Gastrocnemius medialis (tissue), 4 donors: ENCODE results near the gene SLC6A8. TPM values are rescaled to one million over a fixed set of nuclear protein-coding genes. Genes with fewer than 3 reads are reported as not detected.
A peak's percentile ranks its signal among the peaks of the same experiment; 100 is the strongest.
"Not testable (repeated sequence)": the region's sequence is repeated elsewhere in the genome, so short reads cannot be mapped to it uniquely, and the experiment has no call there.

Source experiments
- ATAC-seq, 2 donors: fragments of 150-250 bp; one replicate each; pipeline ENCODE4 v1.9.1; 2016
- DNase-seq, 2 donors: peaks; one replicate each; pipeline ENCODE4 v3.0.0-alpha.2; 2019
- H3K27ac ChIP-seq, 4 donors: fragments of 200-600 bp; sonication (generic); 1 replicate in 1 of 4; 2 replicates in 3 of 4; pipeline ENCODE4 v1.5.1; 2016 to 2018; ENCODE audit warnings: mild to moderate bottlenecking in 2 of 4, moderate library complexity in 1 of 4
- H3K27me3 ChIP-seq, 3 donors: fragments of 200-600 bp; sonication (generic) in 2 of 3; 1 replicate in 1 of 3; 2 replicates in 2 of 3; pipeline versions ENCODE4 v1.5.1 to v1.6.0; 2016 to 2019; ENCODE audit warnings: mild to moderate bottlenecking in 1 of 3, moderate library complexity in 1 of 3
- H3K36me3 ChIP-seq, 2 donors: fragments of 200-600 bp; sonication (generic) in 1 of 2; one replicate each; pipeline ENCODE4 v1.5.1; 2017 to 2018
- H3K4me1 ChIP-seq, 2 donors: fragments of 200-600 bp; sonication (generic) in 1 of 2; one replicate each; pipeline ENCODE4 v1.5.1; 2016 to 2017; ENCODE audit warnings: mild to moderate bottlenecking in 2 of 2
- H3K4me3 ChIP-seq, 4 donors: fragments of 200-600 bp; sonication (generic) in 3 of 4; 1 replicate in 1 of 4; 2 replicates in 3 of 4; pipeline ENCODE4 v1.5.1; 2016 to 2019; ENCODE audit warnings: mild to moderate bottlenecking in 2 of 4
- H3K9me3 ChIP-seq, 3 donors: fragments of 200-600 bp; sonication (generic) in 2 of 3; 1 replicate in 1 of 3; 2 replicates in 2 of 3; pipeline ENCODE4 v1.5.1; 2016 to 2019
- POLR2A ChIP-seq, 2 donors: fragments of 450-650 bp; IDR thresholded peaks; one replicate each; pipeline ENCODE4 v1.6.1; 2017; ENCODE audit warnings: antibody characterized with exemption in 2 of 2, mild to moderate bottlenecking in 2 of 2, moderate library complexity in 2 of 2
- in situ Hi-C, 4 donors: fragments of 200-750 bp; cut with MboI; loops; one replicate each; pipeline versions ENCODE4 v1.15.0 to v1.8.0; 2017; ENCODE audit warnings: low sequenced_read_pairs in 4 of 4
- intact Hi-C: fragments of 100-400 bp; cut with DNase I; formaldehyde crosslinking; loops from one replicate; pipeline ENCODE4 v1.15.1; 2023; ENCODE audit warnings: low total_unique reads
- total RNA-seq, 4 donors: library from RNA; depleted of rRNA; stranded (reverse); fragments of >200 nt; gene quantifications; one replicate each; pipeline versions ENCODE4 v1.1.0 to v1.2.3, GENCODE V29; 2016
- TF ChIP-seq, protein P1 (sequence below), 5 experiments: fragments of 450-650 bp in 3 of 5; fragments of 200-600 bp in 2 of 5; sonication (generic) in 2 of 5; IDR thresholded peaks in 4 of 5; conservative IDR thresholded peaks in 1 of 5; 1 replicate in 4 of 5; 2 replicates in 1 of 5; pipeline ENCODE4 v1.5.1; 2016 to 2019; ENCODE audit warnings: antibody characterized with exemption in 5 of 5, mild to moderate bottlenecking in 3 of 5, moderate library complexity in 3 of 5

Gene SLC6A8
- total RNA-seq, 4 donors from 2014 or later = 40.1 to 78.1 (median 45.0) TPM

DNA sequence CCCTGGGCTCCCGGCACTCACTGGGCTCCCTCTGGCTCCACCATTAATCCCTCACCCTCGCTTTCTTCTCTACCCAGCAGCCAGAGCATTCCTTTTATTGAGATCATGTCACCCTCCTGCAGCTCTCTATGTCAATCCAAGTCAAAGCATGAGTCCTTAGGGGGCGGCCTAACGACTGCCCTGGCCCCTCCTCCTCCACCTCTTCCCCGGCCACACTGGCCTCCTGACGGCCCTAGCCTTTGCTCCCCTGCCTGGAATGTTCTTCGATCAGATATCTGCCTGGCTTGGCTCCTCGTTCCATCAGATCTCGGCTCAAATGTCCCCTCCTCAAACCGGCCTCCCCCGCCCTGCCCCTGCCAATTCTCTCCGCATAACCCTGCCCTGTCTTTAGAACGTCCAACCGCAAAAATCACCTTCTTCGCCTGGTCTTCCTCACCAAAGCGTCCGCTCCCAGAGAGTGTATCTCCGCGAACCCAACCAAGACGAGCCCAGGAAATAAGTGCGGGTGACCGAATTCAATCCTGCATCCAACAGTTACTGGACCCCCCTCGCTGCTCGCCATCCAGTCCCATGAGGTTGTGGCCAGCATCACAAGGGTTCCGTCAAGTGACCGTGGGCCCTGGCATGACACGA lies 13.4 kb upstream of the SLC6A8 start:
- intact Hi-C loops (no loop called here), in situ Hi-C loops (loop anchor here in 1 of 4 donors (25.0 kb wide), 1 partner anchor 712 kb away; no protein-coding TSS in a partner anchor)
- Histone ChIP-seq H3K9me3 (no peaks in the 10 kb centered on the region), H3K27me3 (peaks cover 0 to 12% (median 11%) of the 10 kb centered on the region in 3 donors), H3K4me3 (no peak overlapping the region), H3K36me3 (no peaks in the 10 kb centered on the region), H3K4me1 (no peaks in the 10 kb centered on the region), H3K27ac (no peak overlapping the region)
- TF ChIP-seq, protein P1, sequence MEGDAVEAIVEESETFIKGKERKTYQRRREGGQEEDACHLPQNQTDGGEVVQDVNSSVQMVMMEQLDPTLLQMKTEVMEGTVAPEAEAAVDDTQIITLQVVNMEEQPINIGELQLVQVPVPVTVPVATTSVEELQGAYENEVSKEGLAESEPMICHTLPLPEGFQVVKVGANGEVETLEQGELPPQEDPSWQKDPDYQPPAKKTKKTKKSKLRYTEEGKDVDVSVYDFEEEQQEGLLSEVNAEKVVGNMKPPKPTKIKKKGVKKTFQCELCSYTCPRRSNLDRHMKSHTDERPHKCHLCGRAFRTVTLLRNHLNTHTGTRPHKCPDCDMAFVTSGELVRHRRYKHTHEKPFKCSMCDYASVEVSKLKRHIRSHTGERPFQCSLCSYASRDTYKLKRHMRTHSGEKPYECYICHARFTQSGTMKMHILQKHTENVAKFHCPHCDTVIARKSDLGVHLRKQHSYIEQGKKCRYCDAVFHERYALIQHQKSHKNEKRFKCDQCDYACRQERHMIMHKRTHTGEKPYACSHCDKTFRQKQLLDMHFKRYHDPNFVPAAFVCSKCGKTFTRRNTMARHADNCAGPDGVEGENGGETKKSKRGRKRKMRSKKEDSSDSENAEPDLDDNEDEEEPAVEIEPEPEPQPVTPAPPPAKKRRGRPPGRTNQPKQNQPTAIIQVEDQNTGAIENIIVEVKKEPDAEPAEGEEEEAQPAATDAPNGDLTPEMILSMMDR (IDR thresholded peaks at IDR 0.05 in 4 of 5, conservative IDR thresholded peaks at IDR 0.05 in 1 of 5) = no peak
- no peak for TF ChIP-seq POLR2A (IDR thresholded peaks at IDR 0.05)
- ATAC-seq (no peak), DNase-seq (no peak)

DNA sequence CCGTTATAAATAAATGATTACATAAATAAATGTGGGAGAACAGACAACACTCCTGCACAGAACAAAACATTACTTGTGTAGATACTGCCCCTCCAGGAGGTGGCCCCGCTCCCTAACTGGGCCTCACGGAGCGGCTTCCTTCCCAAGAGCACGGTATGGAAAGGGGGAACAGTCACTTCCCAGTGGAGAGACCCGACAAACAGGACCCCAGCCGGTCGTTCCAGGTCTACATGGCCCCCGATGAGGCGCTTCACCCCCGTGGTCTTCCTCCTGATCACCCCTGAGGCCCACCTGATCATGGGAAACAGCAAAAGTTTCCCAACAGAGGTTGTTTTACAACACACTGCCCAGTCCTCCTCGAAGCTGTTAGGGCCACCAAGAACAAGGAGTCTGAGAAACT lies 6.6 kb upstream of the SLC6A8 start:
- intact Hi-C loops = loop anchor here (10.0 kb wide), 1 partner anchor 114 kb away; the partner anchor contains the start of genes IDH3G and SSR4
- Histone ChIP-seq H3K4me3 (no peak overlapping the region), H3K27me3 (no peaks in the 10 kb centered on the region), H3K27ac (no peak overlapping the region), H3K4me1 (no peaks in the 10 kb centered on the region), H3K9me3 (no peaks in the 10 kb centered on the region), H3K36me3 (no peaks in the 10 kb centered on the region)
- ATAC-seq (peak in 1 of 2 donors; percentile 12), DNase-seq (no peak)
- in situ Hi-C loops = no loop called here
- TF ChIP-seq, protein P1 (IDR thresholded peaks at IDR 0.05 in 4 of 5, conservative IDR thresholded peaks at IDR 0.05 in 1 of 5) = no peak
- no peak for TF ChIP-seq POLR2A (IDR thresholded peaks at IDR 0.05)

DNA sequence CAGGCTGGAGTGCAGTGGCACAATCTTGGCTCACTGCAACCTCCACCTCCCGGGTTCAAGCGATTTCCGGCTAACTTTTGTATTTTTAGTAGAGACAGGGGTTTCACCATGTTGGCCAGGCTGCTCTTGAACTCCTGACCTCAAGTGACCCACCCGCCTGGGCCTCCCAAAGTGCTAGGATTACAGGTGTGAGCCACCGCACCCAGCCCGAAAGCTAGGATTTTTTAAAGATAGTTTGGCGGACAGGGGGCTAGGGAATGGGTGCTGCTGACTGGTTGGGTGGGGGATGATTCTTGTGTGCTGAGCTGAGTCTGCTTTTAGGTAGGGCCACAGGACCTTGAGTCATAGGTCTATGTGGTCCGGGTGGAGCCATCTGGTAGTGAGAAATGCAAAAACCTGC lies 4.2 kb upstream of the SLC6A8 start:
- DNase-seq, in situ Hi-C loops, H3K36me3 ChIP-seq, H3K27me3 ChIP-seq, H3K9me3 ChIP-seq, H3K4me1 ChIP-seq, H3K27ac ChIP-seq, H3K4me3 ChIP-seq, ATAC-seq: not testable (repeated sequence)
- intact Hi-C loops = loop anchor here (10.0 kb wide), 1 partner anchor 111 kb away; the partner anchor contains the start of genes IDH3G and SSR4

DNA sequence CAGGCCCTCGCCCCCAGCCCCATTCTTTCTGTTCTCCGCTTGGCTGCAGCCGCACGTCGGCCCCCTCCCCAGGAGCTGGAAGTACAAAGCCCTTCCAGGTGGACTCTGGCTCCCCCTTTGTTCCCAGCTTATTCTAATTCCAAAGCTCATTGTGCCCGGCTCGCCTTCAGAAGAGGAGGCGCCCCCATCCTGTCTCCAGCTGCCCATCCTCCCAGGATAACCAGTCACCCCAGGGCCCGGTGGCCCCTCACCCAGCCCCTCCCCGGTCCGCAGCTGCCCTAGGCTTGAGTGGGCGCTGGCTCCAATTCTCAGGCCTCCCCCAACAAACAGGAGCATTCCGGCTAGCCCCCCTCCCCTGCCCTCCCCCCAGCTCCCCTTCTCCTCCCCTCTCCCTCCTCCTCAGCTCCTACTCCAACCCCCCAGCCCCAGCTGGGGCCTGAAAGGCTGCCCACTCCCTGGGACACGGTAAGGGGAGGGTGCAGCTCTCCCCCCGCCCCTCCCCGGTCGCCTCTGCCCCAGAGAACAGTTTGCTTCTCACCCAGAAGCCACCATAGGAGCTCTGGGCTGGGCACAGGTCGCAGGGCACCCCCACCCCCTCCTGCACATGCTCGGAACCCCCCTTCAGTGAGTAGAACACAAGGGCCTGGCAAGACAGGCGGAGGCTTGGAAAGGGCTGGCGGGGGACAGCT lies 3.1 kb upstream of the SLC6A8 start:
- intact Hi-C loops (loop anchor here (5.0 to 10.0 kb wide), 2 partner anchors 38 to 110 kb away; partner anchors contain the start of genes ABCD1, BCAP31, IDH3G and SSR4), in situ Hi-C loops (no loop called here)
- no peaks in the 10 kb centered on the region for H3K27me3 ChIP-seq
- TF ChIP-seq POLR2A (IDR thresholded peaks at IDR 0.05) = no peak
- TF ChIP-seq, protein P1 (IDR thresholded peaks at IDR 0.05 in 4 of 5, conservative IDR thresholded peaks at IDR 0.05 in 1 of 5) = no peak
- no peaks in the 10 kb centered on the region for H3K36me3 ChIP-seq
- peaks cover 0 to 8% of the 10 kb centered on the region in 2 donors for H3K4me1 ChIP-seq
- no peak overlapping the region for H3K27ac ChIP-seq
- no peak for DNase-seq
- no peak overlapping the region for H3K4me3 ChIP-seq
- no peaks in the 10 kb centered on the region for H3K9me3 ChIP-seq
- no peak for ATAC-seq

DNA sequence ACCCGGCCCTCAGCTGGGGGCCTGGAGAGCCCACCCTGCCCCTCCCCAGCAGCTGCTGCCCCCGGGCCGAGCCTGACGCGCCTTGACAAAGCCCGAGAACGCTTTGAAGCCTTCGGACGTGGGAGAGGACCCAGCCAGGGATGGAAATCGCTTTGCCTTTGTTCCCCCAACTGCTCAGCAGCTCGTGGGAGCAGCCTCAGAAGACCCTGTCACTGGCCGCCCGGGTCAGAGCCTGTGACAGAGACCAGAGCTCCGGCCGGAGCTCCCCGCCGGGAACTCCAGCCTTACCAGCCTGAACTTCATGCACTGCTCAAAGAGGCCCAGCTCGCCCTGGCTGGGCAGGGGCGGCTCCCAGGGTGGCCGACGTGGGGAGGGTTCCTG lies 2.6 kb upstream of the SLC6A8 start:
- Histone ChIP-seq H3K36me3 (no peaks in the 10 kb centered on the region), H3K4me3 (no peak overlapping the region), H3K4me1 (peaks cover 0 to 13% of the 10 kb centered on the region in 2 donors), H3K9me3 (no peaks in the 10 kb centered on the region), H3K27me3 (no peaks in the 10 kb centered on the region), H3K27ac (no peak overlapping the region)
- no peak for DNase-seq
- no peak for TF ChIP-seq POLR2A (IDR thresholded peaks at IDR 0.05)
- TF ChIP-seq, protein P1 (IDR thresholded peaks at IDR 0.05 in 4 of 5, conservative IDR thresholded peaks at IDR 0.05 in 1 of 5) = no peak
- in situ Hi-C loops = no loop called here
- no peak for ATAC-seq
- intact Hi-C loops = loop anchor here (5.0 to 10.0 kb wide), 2 partner anchors 37 to 110 kb away; partner anchors contain the start of genes ABCD1, BCAP31, IDH3G and SSR4
